ENCODE data around the gene CABCOCO1.

GRCh38 chr10:61692447-61693010, 29.8 kb downstream of the CABCOCO1 start:
- no peak for TF ChIP-seq POLR2A (IDR thresholded peaks at IDR 0.05)
- TF ChIP-seq CTCF (IDR thresholded peaks at IDR 0.05): no peak
- no peak for TF ChIP-seq POLR2AphosphoS5 (IDR thresholded peaks at IDR 0.05)

All from sigmoid colon (tissue), 4 donors.